HK-2 (cell line): ENCODE results near the gene UGT2B15.
"Not testable (repeated sequence)": the region's sequence is repeated elsewhere in the genome, so short reads cannot be mapped to it uniquely, and the experiment has no call there.

ENCODE experiments used
- DNase-seq: peaks from one replicate; pipeline ENCODE4 v3.0.0-alpha.2; 2018; ENCODE audit not compliant: unreplicated experiment

UGT2B15 gene

GRCh38 chr4:68655764-68656444, 14.5 kb downstream of the UGT2B15 start:
- peak; percentile 2 for DNase-seq

GRCh38 chr4:68654946-68655721, 15.3 kb downstream of the UGT2B15 start:
- no peak for DNase-seq

- DNase-seq: no peak
Measured at GRCh38 chr4:68651932-68652331, 18.5 kb downstream of the UGT2B15 start.

- no peak for DNase-seq
Measured at GRCh38 chr4:68630371-68630770, 40.1 kb downstream of the UGT2B15 start.

- DNase-seq: not testable (repeated sequence)
Measured at GRCh38 chr4:68622731-68623130, 47.7 kb downstream of the UGT2B15 start.

GRCh38 chr4:68617003-68617698, 53.3 kb downstream of the UGT2B15 start:
- DNase-seq: no peak

- DNase-seq: no peak
Measured at GRCh38 chr4:68615699-68616422, 54.6 kb downstream of the UGT2B15 start.

- no peak for DNase-seq
Measured at GRCh38 chr4:68613752-68614151, 56.7 kb downstream of the UGT2B15 start.

- no peak for DNase-seq
Measured at GRCh38 chr4:68606240-68606639, 64.2 kb downstream of the UGT2B15 start.

- no peak for DNase-seq
Measured at GRCh38 chr4:68599150-68599549, 71.3 kb downstream of the UGT2B15 start.

- DNase-seq: no peak
Measured at GRCh38 chr4:68597482-68597881, 73.0 kb downstream of the UGT2B15 start.
